ENCODE data around the gene THAP12.

- TF ChIP-seq TAF1 (IDR thresholded peaks at IDR 0.05; ENCODE audit: borderline replicate concordance, insufficient read depth, low read length) (no peak), SIN3A (IDR thresholded peaks at IDR 0.05; ENCODE audit: borderline replicate concordance, insufficient read depth, low read length) (no peak), POLR2AphosphoS5 (IDR thresholded peaks at IDR 0.05; ENCODE audit: low read depth, low read length) (no peak), REST (IDR thresholded peaks at IDR 0.05; ENCODE audit: insufficient read depth in 1 of 2, low read depth in 2 of 2, low read length in 2 of 2) (no peak)
Observed at GRCh38 chr11:76391811-76392475, 11.0 kb upstream of the THAP12 start.

Data from PFSK-1 (cell line).